22Rv1 (cell line): ENCODE results near the gene CNP.

ENCODE experiments used
- ZFX ChIP-seq: fragments of 450-650 bp; IDR thresholded peaks from 2 replicates; pipeline ENCODE4 v1.6.1; 2017; ENCODE audit warnings: antibody characterized with exemption, borderline replicate concordance
- TF ChIP-seq, protein P1 (sequence below): fragments of 450-650 bp; IDR thresholded peaks from 2 replicates; pipeline ENCODE4 v1.5.1; 2017; ENCODE audit warnings: mild to moderate bottlenecking

DNA sequence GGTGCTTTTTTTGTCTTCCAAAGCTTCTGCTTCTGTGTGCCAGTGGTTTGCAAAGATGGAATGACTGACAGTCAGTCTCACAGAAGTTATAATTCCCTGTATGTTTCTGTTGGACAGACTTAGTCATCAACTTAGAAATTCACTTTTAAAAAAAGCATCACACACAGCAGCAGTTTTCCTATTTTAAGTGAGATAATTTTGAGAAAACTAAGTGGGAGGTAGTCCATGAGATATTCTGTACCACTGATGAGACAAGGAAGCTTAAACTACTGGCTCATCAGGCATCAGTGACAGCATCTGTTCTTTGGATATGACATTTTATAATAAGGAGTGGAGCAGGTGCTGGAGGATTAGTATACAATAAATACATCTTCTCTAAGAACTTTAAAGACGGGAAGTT lies 20.0 kb downstream of the CNP start:
- TF ChIP-seq, protein P1, sequence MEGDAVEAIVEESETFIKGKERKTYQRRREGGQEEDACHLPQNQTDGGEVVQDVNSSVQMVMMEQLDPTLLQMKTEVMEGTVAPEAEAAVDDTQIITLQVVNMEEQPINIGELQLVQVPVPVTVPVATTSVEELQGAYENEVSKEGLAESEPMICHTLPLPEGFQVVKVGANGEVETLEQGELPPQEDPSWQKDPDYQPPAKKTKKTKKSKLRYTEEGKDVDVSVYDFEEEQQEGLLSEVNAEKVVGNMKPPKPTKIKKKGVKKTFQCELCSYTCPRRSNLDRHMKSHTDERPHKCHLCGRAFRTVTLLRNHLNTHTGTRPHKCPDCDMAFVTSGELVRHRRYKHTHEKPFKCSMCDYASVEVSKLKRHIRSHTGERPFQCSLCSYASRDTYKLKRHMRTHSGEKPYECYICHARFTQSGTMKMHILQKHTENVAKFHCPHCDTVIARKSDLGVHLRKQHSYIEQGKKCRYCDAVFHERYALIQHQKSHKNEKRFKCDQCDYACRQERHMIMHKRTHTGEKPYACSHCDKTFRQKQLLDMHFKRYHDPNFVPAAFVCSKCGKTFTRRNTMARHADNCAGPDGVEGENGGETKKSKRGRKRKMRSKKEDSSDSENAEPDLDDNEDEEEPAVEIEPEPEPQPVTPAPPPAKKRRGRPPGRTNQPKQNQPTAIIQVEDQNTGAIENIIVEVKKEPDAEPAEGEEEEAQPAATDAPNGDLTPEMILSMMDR, result no peak
- no peak for TF ChIP-seq ZFX
